Measurements from ENCODE around the gene UACA. TPM values are rescaled to one million over a fixed set of nuclear protein-coding genes. Genes with fewer than 3 reads are reported as not detected.

UACA gene
- total and polyA plus RNA-seq, 2 donors (not counting 3 experiments of a cell fraction or from before 2014, with no cell fraction given) = 167 to 292 TPM

- Histone ChIP-seq H3K9me3 (replicated peaks; ENCODE audit: control insufficient read depth, insufficient read depth, low read length) (no peaks in the 10 kb centered on the region), H3K27me3 (ENCODE audit: control insufficient read depth in 2 of 2, insufficient read depth in 2 of 2, low read length in 2 of 2) (peaks cover 4 to 26% of the 10 kb centered on the region in 2 experiments), H3K9me1 (replicated peaks; ENCODE audit: control insufficient read depth, extremely low read depth, insufficient read depth, low read length) (no peaks in the 10 kb centered on the region), H3K79me2 (ENCODE audit: control insufficient read depth, insufficient read depth, low read length) (no peaks in the 10 kb centered on the region), H3K4me2 (ENCODE audit: insufficient read depth, low read length) (no peak overlapping the region), H3K27ac (ENCODE audit: insufficient read depth, low read depth, low read length) (no peak overlapping the region), H3K9ac (replicated peaks; ENCODE audit: extremely low read depth, insufficient read depth, low read length) (no peak overlapping the region), H3K4me3 (replicated peaks in 1 of 3; ENCODE audit: insufficient read depth in 1 of 3, low read depth in 1 of 3, low read length in 3 of 3) (no peak overlapping the region), H3K4me1 (ENCODE audit: control insufficient read depth, extremely low read depth, insufficient read depth, low read length) (no peaks in the 10 kb centered on the region), H3K36me3 (ENCODE audit: control insufficient read depth in 2 of 2, extremely low read depth in 1 of 2, insufficient read depth in 2 of 2, low read length in 2 of 2) (no peaks in the 10 kb centered on the region), H4K20me1 (replicated peaks; ENCODE audit: control insufficient read depth, extremely low read depth, insufficient read depth, low read length) (no peaks in the 10 kb centered on the region), H2AFZ (ENCODE audit: low read depth, low read length) (no peak overlapping the region)
- intact Hi-C loops (cut with micrococcal nuclease) (no loop called here), dilution Hi-C loops (cut with MboI; ENCODE audit: extremely low pct_ligation_motif_present, low sequenced_read_pairs) (no loop called here)
- FAIRE-seq (no peak), DNase-seq (ENCODE audit: low read depth, low spot score) (no peak)
- CTCF ChIA-PET = no interaction called here
- no TSS peak for BruUV-seq (replicated peaks)
- TF ChIP-seq POLR2AphosphoS5 (IDR thresholded peaks at IDR 0.05; ENCODE audit: insufficient read depth, low read depth, low read length) (no peak), GATA2 (IDR thresholded peaks at IDR 0.05; ENCODE audit: insufficient read depth, insufficient read length, low read depth, low read length) (no peak), EZH2 (IDR thresholded peaks at IDR 0.05; ENCODE audit: borderline replicate concordance, low read depth, low read length, severe bottlenecking) (no peak), FOS (IDR thresholded peaks at IDR 0.05; ENCODE audit: borderline replicate concordance, insufficient read depth, low read length) (no peak), MYC (IDR thresholded peaks at IDR 0.05; ENCODE audit: low read depth, low read length) (no peak), POLR2A (IDR thresholded peaks at IDR 0.05; ENCODE audit: low read depth, low read length) (no peak), JUN (IDR thresholded peaks at IDR 0.05; ENCODE audit: borderline replicate concordance, insufficient read depth, insufficient read length, low read depth) (no peak)
- TF ChIP-seq, protein P1, sequence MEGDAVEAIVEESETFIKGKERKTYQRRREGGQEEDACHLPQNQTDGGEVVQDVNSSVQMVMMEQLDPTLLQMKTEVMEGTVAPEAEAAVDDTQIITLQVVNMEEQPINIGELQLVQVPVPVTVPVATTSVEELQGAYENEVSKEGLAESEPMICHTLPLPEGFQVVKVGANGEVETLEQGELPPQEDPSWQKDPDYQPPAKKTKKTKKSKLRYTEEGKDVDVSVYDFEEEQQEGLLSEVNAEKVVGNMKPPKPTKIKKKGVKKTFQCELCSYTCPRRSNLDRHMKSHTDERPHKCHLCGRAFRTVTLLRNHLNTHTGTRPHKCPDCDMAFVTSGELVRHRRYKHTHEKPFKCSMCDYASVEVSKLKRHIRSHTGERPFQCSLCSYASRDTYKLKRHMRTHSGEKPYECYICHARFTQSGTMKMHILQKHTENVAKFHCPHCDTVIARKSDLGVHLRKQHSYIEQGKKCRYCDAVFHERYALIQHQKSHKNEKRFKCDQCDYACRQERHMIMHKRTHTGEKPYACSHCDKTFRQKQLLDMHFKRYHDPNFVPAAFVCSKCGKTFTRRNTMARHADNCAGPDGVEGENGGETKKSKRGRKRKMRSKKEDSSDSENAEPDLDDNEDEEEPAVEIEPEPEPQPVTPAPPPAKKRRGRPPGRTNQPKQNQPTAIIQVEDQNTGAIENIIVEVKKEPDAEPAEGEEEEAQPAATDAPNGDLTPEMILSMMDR (IDR thresholded peaks at IDR 0.05; ENCODE audit: extremely low read depth in 1 of 2, insufficient read depth in 1 of 2, low read depth in 1 of 2, low read length in 2 of 2) = no peak
- TF ChIP-seq, protein P2, sequence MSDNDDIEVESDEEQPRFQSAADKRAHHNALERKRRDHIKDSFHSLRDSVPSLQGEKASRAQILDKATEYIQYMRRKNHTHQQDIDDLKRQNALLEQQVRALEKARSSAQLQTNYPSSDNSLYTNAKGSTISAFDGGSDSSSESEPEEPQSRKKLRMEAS (IDR thresholded peaks at IDR 0.05; ENCODE audit: insufficient read depth, insufficient read length) = no peak
- POLR2A ChIA-PET = no interaction called here
Observed at GRCh38 chr15:70617911-70618287, 145.5 kb downstream of the UACA start.
